K562 (cell line): ENCODE results near the gene TULP4. TPM values are rescaled to one million over a fixed set of nuclear protein-coding genes. Genes with fewer than 3 reads are reported as not detected.

Experiments used
- ATAC-seq: fragments of 200-7000 bp; cut with Tn5 transposase; 3 replicates; pipeline ENCODE4 v1.9.1; 2020; ENCODE audit warnings: moderate library complexity
- BruUV-seq: library from RNA; stranded (reverse); fragments of 400-500 nt; replicated peaks from 2 replicates; lab custom pipeline; 2021; lab: Mats Ljungman, UMichigan
- CTCF ChIA-PET: fragments of 300-600 bp; formaldehyde crosslinking; extraction: SDS; loops from one replicate; lab custom pipeline; 2021; ENCODE audit warnings: low intra/inter-chr PET ratio; lab: Yijun Ruan, JAX
- POLR2A ChIA-PET: fragments of 300-600, 350-650 bp; sonication (Branson Sonifier 250); formaldehyde crosslinking; extraction: SDS; loops from one replicate; lab custom pipeline; 2021; ENCODE audit warnings: antibody characterized with exemption, inconsistent platforms; lab: Yijun Ruan, JAX
- DNase-seq, 4 experiments: peaks; one replicate each; pipeline versions ENCODE4 v3.0.0 to v3.0.0-alpha.2; 2011 to 2018; ENCODE audit warnings: low spot score in 3 of 4, mixed read lengths in 3 of 4; ENCODE audit errors: extremely low read depth in 1 of 4
- FAIRE-seq: peaks from 2 replicates; lab custom pipeline; 2011; peaks lifted over from hg19 to GRCh38; lab: Jason Lieb, UNC
- H2AFZ ChIP-seq: 2 replicates; pipeline ENCODE4 v1.6.0; 2011; ENCODE audit warnings: low read depth, low read length, control low read depth, inconsistent platforms
- H3K27ac ChIP-seq: fragments of 200-600 bp; 3 replicates; pipeline ENCODE4 v1.8.0; 2011; ENCODE audit warnings: low read depth, mild to moderate bottlenecking, control low read depth, inconsistent platforms, low read length, moderate library complexity, mixed read lengths; ENCODE audit errors: extremely low read depth
- H3K27me3 ChIP-seq, 2 experiments: fragments of 300-600 bp in 1 of 2; 2 replicates in 1 of 2; 3 replicates in 1 of 2; pipeline versions ENCODE4 v1.6.0 to v1.8.0; 2011; ENCODE audit warnings: inconsistent platforms in 2 of 2, low read length in 2 of 2, mild to moderate bottlenecking in 1 of 2, mixed read lengths in 1 of 2, moderate library complexity in 1 of 2; ENCODE audit not compliant: control insufficient read depth in 2 of 2, insufficient read depth in 2 of 2
- H3K36me3 ChIP-seq: fragments of 300-600 bp; 3 replicates; pipeline ENCODE4 v1.8.0; 2011; ENCODE audit warnings: mild to moderate bottlenecking, low read length, inconsistent platforms; ENCODE audit not compliant: control insufficient read depth, insufficient read depth
- H3K4me1 ChIP-seq, 2 experiments: fragments of 200-600 bp in 1 of 2; replicated peaks in 1 of 2; 2 replicates in 1 of 2; 3 replicates in 1 of 2; pipeline versions ENCODE4 v1.5.1 to v1.8.0; 2011; ENCODE audit warnings: inconsistent platforms in 2 of 2, low read length in 2 of 2, mild to moderate bottlenecking in 1 of 2, mixed read lengths in 1 of 2, moderate library complexity in 1 of 2; ENCODE audit not compliant: control insufficient read depth in 2 of 2, insufficient read depth in 2 of 2
- H3K4me2 ChIP-seq: 2 replicates; pipeline ENCODE4 v1.6.1; 2011; ENCODE audit warnings: low read length, control low read depth, inconsistent platforms, mixed read lengths; ENCODE audit not compliant: insufficient read depth
- H3K4me3 ChIP-seq: fragments of 200-600 bp; sonication (generic), shearing (Covaris generic); 2 replicates; pipeline ENCODE4 v1.5.1; 2016; ENCODE audit warnings: control low read depth, inconsistent platforms
- H3K79me2 ChIP-seq: fragments of 200-600 bp; 3 replicates; pipeline ENCODE4 v1.8.0; 2011; ENCODE audit warnings: low read length, inconsistent platforms; ENCODE audit not compliant: control insufficient read depth, insufficient read depth
- H3K9ac ChIP-seq, 2 experiments: 2 replicates each; pipeline versions ENCODE4 v1.6.0 to v1.6.1; 2011; ENCODE audit warnings: low read depth in 2 of 2, low read length in 2 of 2, control low read depth in 1 of 2, inconsistent platforms in 1 of 2, mild to moderate bottlenecking in 1 of 2, mixed read lengths in 1 of 2; ENCODE audit not compliant: insufficient read depth in 1 of 2
- H3K9me1 ChIP-seq: one replicate; pipeline ENCODE4 v1.6.0; 2011; ENCODE audit warnings: inconsistent platforms, mild to moderate bottlenecking, low read length, moderate library complexity; ENCODE audit not compliant: control insufficient read depth, insufficient read depth
- H3K9me3 ChIP-seq: replicated peaks from 2 replicates; pipeline ENCODE4 v1.5.1; 2011; ENCODE audit warnings: low read depth, low read length, inconsistent platforms; ENCODE audit not compliant: control insufficient read depth, insufficient read depth
- H4K20me1 ChIP-seq: replicated peaks from 2 replicates; pipeline ENCODE4 v1.6.1; 2011; ENCODE audit warnings: low read length, inconsistent platforms, mixed read lengths; ENCODE audit not compliant: control insufficient read depth, insufficient read depth
- ARID1B ChIP-seq: fragments of 450-650 bp; IDR thresholded peaks from 2 replicates; pipeline ENCODE4 v1.6.1; 2016; ENCODE audit warnings: antibody characterized with exemption, mild to moderate bottlenecking, inconsistent platforms
- BACH1 ChIP-seq: fragments of 200-800 bp; sonication (Bioruptor generic); IDR thresholded peaks from 2 replicates; pipeline ENCODE4 v1.6.1; 2016; ENCODE audit warnings: missing genetic modification characterization, missing compliant biosample characterization
- CHAMP1 ChIP-seq: fragments of 450-650 bp; IDR thresholded peaks from 2 replicates; pipeline ENCODE4 v1.6.1; 2016; ENCODE audit warnings: mild to moderate bottlenecking
- E4F1 ChIP-seq: fragments of 250-450 bp; sonication (Bioruptor Pico); IDR thresholded peaks from 2 replicates; pipeline ENCODE4 v1.5.0; 2021; ENCODE audit warnings: mild to moderate bottlenecking, borderline replicate concordance
- GTF2F1 ChIP-seq: IDR thresholded peaks from 2 replicates; pipeline ENCODE4 v1.6.1; 2011; ENCODE audit warnings: low read depth, low read length, improper control_type of control experiment
- IRF9 ChIP-seq: fragments of 450-650 bp; IDR thresholded peaks from 2 replicates; pipeline ENCODE4 v1.6.1; 2016; ENCODE audit warnings: missing biosample characterization, missing genetic modification characterization
- KDM1A ChIP-seq, 2 experiments: fragments of 450-650 bp; IDR thresholded peaks; 2 replicates each; pipeline ENCODE4 v1.6.1; 2016; ENCODE audit warnings: mild to moderate bottlenecking in 2 of 2
- RCOR1 ChIP-seq, 2 experiments: IDR thresholded peaks; 2 replicates each; pipeline ENCODE4 v1.6.1; 2012; ENCODE audit warnings: low read depth in 2 of 2, low read length in 2 of 2, borderline replicate concordance in 1 of 2, improper control_type of control experiment in 1 of 2
- WGBS: fragments of 100-300 bp; shearing (Covaris generic); methylation state at CpG from one replicate; pipeline ENCODE4 v1.1.6; 2016; ENCODE audit warnings: low coverage, mixed read lengths; ENCODE audit not compliant: insufficient coverage; ENCODE audit errors: missing lambda C conversion rate; 5-methylcytosine and 5-hydroxymethylcytosine counted together
- in situ Hi-C: fragments of 300-500 bp; cut with MboI; formaldehyde crosslinking; loops from 4 replicates; pipeline ENCODE4 v1.15.0; 2018; ENCODE audit warnings: inconsistent platforms, mixed read lengths
- intact Hi-C: fragments of 100-400 bp; cut with micrococcal nuclease; formaldehyde crosslinking; loops from 2 replicates; pipeline ENCODE4 v1.14.2; 2022
- polyA plus RNA-seq, 8 experiments: library from polyadenylated mRNA; depleted of rRNA in 4 of 8; stranded (reverse) in 5 of 8; unstranded in 3 of 8; fragments of >200 nt; fragmentation: Nextera tagmentation in 2 of 8; fragmentation: Illumina TruSeq in 1 of 8; extraction: Ambion mirVana in 2 of 8; extraction: Trizol in 1 of 8; gene quantifications; 2 replicates each; pipeline versions ENCODE4 v1.2.1 to v1.2.3, GENCODE V29; 2011 to 2014; ENCODE audit warnings: inconsistent platforms in 1 of 8, missing spikeins in 1 of 8
- total RNA-seq, 7 experiments: library from RNA; depleted of rRNA in 6 of 7; stranded (reverse); fragments of >200 nt in 6 of 7; fragmentation: Illumina TruSeq in 2 of 7; extraction: Trizol in 2 of 7; gene quantifications; 2 replicates each; pipeline versions ENCODE4 v1.2.1 to v1.2.3, GENCODE V29; 2011 to 2021; ENCODE audit warnings: low replicate concordance in 1 of 7

Gene TULP4
- total and polyA plus RNA-seq, 9 of the 15 experiments (the other 6 are each of a cell fraction or from before 2014, with no cell fraction given): 1.2 to 50.4 (median 11.0) TPM

GRCh38 chr6:158379336-158379735, 67.1 kb downstream of the TULP4 start:
- Histone ChIP-seq H3K79me2 (no peaks in the 10 kb centered on the region), H2AFZ (no peak overlapping the region), H3K4me3 (no peak overlapping the region), H3K4me1 (no peaks in the 10 kb centered on the region), H3K9me1 (no peaks in the 10 kb centered on the region), H3K27ac (no peak overlapping the region), H3K36me3 (no peaks in the 10 kb centered on the region), H3K9ac (no peak overlapping the region), H3K27me3 (no peaks in the 10 kb centered on the region), H3K4me2 (no peak overlapping the region), H3K9me3 (no peaks in the 10 kb centered on the region), H4K20me1 (no peaks in the 10 kb centered on the region; the same call in 1 of the 2 replicates)
- WGBS: 27% methylated on average over 7 of the region's 7 CpGs
- in situ Hi-C loops (no loop called here), intact Hi-C loops (no loop called here)
- POLR2A ChIA-PET: interaction anchor here (0.7 to 1.3 kb wide), 2 partner anchors 8 to 18 kb away, joined by 3 read pairs; no protein-coding TSS in a partner anchor
- no peak for FAIRE-seq
- peak; percentile 34; the same call in 2 of the 3 replicates for ATAC-seq
- no TSS peak for BruUV-seq
- DNase-seq: no peak
- TF ChIP-seq KDM1A (IDR thresholded peaks at IDR 0.05) (0 out of 4 replicates have a peak, but pooled peaks of 1 of the 2 experiments have one; percentile 20), BACH1 (no peak), RCOR1 (IDR thresholded peaks at IDR 0.05; ENCODE audit: borderline replicate concordance in 1 of 2, low read depth in 2 of 2, low read length in 2 of 2) (peak in 1 of 2 experiments; percentile 23; a peak in 1 of 4 replicates), ARID1B (no peak)
- CTCF ChIA-PET: no interaction called here

GRCh38 chr6:158381214-158381613, 68.9 kb downstream of the TULP4 start:
- ChIA-PET POLR2A (interaction anchor here (0.9 kb wide), 1 partner anchor 15 kb away, joined by 3 read pairs; no protein-coding TSS in a partner anchor), CTCF (no interaction called here)
- H3K27me3 ChIP-seq: no peaks in the 10 kb centered on the region
- H3K9me1 ChIP-seq: no peaks in the 10 kb centered on the region
- no peaks in the 10 kb centered on the region for H3K9me3 ChIP-seq
- H2AFZ ChIP-seq: no peak overlapping the region
- intact Hi-C loops (no loop called here), in situ Hi-C loops (no loop called here)
- 22% methylated on average over 2 of the region's 2 CpGs for WGBS
- no peak overlapping the region for H3K4me3 ChIP-seq
- no peaks in the 10 kb centered on the region for H3K79me2 ChIP-seq
- H3K27ac ChIP-seq: no peak overlapping the region
- H3K4me1 ChIP-seq: no peaks in the 10 kb centered on the region
- DNase-seq (no peak), FAIRE-seq (no peak), ATAC-seq (no peak)
- no peaks in the 10 kb centered on the region for H4K20me1 ChIP-seq
- no peak overlapping the region for H3K9ac ChIP-seq
- H3K36me3 ChIP-seq: no peaks in the 10 kb centered on the region
- H3K4me2 ChIP-seq: no peak overlapping the region
- BruUV-seq: no TSS peak
- TF ChIP-seq E4F1 (no peak), GTF2F1 (no peak), CHAMP1 (no peak), IRF9 (tag) (no peak)
